MM.1S (cell line): ENCODE results near the gene GTPBP6.

Source experiments
- CTCF ChIP-seq: fragments of 300-600 bp; sonication (generic); IDR thresholded peaks from 2 replicates; pipeline ENCODE4 v1.5.1; 2016; ENCODE audit warnings: antibody characterized with exemption, low read length, mixed read lengths
- EZH2phosphoT487 ChIP-seq: fragments of 300-600 bp; sonication (generic); IDR thresholded peaks from 2 replicates; pipeline ENCODE4 v1.6.1; 2018; ENCODE audit warnings: antibody characterized with exemption, low read length

- TF ChIP-seq CTCF (no peak), EZH2phosphoT487 (no peak)
Observed at GRCh38 chrX:314781-315595, 3.6 kb downstream of the GTPBP6 start.
